Measurements from ENCODE around the gene ZNF331.

DNA sequence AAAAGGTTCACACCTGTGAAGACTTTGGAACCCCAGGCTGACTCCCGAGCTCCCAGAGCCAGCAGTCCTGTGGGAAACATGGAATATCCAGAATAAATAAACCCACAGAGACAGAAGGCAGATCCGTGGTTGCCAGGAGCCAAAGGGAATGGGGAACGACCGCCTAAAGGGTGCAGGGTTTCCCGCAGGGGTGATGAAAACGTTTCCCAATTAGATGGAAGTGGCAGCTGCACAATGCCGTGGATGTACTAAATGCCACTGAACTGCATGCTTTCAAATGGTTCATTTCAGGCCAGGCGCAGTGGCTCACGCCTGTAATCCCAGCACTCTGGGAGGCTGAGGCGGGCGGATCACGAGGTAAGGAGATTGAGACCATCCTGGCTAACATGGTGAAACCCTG lies 70.4 kb downstream of the ZNF331 start:
- TF ChIP-seq YY1 (IDR thresholded peaks at IDR 0.05; ENCODE audit: insufficient read depth, insufficient read length): no peak
- TF ChIP-seq SUZ12 (IDR thresholded peaks at IDR 0.05; ENCODE audit: extremely low read depth, insufficient read depth, insufficient read length): no peak

Measured in NT2/D1 (cell line).